BE2C (cell line): ENCODE data around the gene ATP7B.

ENCODE experiments used
- DNase-seq: peaks from one replicate; pipeline ENCODE4 v3.0.0-alpha.2; 2020
- H3K27me3 ChIP-seq: fragments of 250-450 bp; sonication (Bioruptor Pico); 2 replicates; pipeline ENCODE4 v1.5.1; 2020; ENCODE audit warnings: mild to moderate bottlenecking
- H3K36me3 ChIP-seq: fragments of 250-450 bp; sonication (Bioruptor Pico); 2 replicates; pipeline ENCODE4 v1.5.1; 2020; ENCODE audit warnings: mild to moderate bottlenecking
- H3K4me1 ChIP-seq: fragments of 250-450 bp; sonication (Bioruptor Pico); 2 replicates; pipeline ENCODE4 v1.5.1; 2020
- H3K4me3 ChIP-seq: 2 replicates; pipeline ENCODE4 v1.5.1; 2011; ENCODE audit warnings: low read depth, low read length
- H3K9me3 ChIP-seq: fragments of 250-450 bp; sonication (Bioruptor Pico); 2 replicates; pipeline ENCODE4 v1.5.1; 2020
- TF ChIP-seq, protein P1 (sequence below): IDR thresholded peaks from 2 replicates; pipeline ENCODE4 v1.5.1; 2012; ENCODE audit warnings: mild to moderate bottlenecking, low read depth, low read length

Gene ATP7B

DNA sequence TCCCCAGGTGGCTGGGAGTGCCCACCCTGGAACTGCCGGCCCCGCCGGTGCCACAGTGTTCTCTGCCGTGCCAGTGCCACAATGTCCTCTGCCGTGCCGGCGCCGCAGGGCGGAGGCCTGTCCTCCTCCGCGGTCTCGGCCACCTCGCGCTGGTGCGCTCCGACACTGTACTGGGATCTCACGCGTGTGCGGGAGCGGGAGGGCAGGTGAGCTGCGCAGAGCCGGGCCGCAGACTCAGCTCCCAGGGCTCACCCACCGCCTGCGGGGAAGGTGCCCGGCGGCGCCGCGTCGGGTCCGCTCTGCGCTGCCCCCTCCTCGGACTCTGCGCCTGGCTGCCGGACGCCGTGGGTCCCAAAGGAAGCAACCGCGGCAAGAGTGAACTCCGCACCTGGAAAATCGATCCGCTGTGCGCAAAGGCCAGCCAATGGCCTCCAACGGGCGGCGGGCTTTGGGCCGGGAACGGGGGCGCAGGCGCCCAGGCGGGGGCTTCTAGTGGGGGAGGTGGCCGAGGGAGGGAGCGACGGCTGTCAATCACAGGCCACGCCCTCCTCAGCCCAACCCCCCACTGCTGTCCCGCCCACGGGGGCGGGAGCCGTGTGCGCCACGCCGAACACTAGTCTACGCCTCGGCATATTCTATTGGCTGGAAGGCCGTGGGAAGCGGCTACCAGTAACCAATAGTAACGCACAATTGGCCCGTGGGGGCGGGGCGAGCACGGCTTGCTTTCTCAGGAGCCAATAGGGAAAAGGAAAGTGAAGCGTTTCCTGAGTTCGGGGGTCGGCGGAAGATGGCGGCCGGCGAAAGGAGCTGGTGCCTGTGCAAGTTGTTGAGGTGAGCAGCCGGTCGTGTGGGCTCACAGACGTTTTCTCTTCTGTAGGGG, 622 bp upstream of the ATP7B start, which contains the start of gene ALG11:
TSS of gene ALG11 (plus strand) at position 767 of the 880 bp plus-strand sequence. CDS start at position 788, 21 bp downstream.
- peak within 1 kb of the TSS; percentile 92 for H3K4me3 ChIP-seq
- TF ChIP-seq, protein P1, sequence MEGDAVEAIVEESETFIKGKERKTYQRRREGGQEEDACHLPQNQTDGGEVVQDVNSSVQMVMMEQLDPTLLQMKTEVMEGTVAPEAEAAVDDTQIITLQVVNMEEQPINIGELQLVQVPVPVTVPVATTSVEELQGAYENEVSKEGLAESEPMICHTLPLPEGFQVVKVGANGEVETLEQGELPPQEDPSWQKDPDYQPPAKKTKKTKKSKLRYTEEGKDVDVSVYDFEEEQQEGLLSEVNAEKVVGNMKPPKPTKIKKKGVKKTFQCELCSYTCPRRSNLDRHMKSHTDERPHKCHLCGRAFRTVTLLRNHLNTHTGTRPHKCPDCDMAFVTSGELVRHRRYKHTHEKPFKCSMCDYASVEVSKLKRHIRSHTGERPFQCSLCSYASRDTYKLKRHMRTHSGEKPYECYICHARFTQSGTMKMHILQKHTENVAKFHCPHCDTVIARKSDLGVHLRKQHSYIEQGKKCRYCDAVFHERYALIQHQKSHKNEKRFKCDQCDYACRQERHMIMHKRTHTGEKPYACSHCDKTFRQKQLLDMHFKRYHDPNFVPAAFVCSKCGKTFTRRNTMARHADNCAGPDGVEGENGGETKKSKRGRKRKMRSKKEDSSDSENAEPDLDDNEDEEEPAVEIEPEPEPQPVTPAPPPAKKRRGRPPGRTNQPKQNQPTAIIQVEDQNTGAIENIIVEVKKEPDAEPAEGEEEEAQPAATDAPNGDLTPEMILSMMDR, result no peak

DNA sequence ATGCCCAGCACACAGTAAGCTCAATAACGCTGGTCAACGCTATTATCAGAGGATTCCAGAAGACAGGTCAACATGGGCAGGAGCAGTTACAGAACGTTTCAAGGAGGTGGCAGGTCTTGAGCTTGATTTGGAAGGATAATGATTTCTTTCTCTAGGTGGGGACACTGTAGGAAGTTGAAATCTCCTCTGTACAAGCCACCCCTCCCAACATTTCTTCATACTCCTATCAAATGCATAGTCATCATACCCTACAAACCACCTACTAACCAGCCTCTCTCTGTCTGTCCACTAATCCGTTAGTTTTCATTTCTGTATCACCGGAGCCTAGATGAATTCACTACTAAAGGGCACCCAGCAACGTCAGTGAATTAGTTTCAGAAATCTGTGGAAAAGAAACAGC, 1.3 kb downstream of the ATP7B start:
- Histone ChIP-seq H3K4me3 (no peak overlapping the region), H3K36me3 (no peaks in the 10 kb centered on the region), H3K4me1 (no peaks in the 10 kb centered on the region), H3K9me3 (no peaks in the 10 kb centered on the region), H3K27me3 (no peaks in the 10 kb centered on the region; the same call in 1 of the 2 replicates)
- DNase-seq, result no peak
- TF ChIP-seq, protein P1, result no peak

More for the DNA sequence above, 622 bp upstream of the ATP7B start, which contains the start of gene ALG11:
- Histone ChIP-seq H3K27me3 (no peaks in the 10 kb centered on the region; the same call in 1 of the 2 replicates), H3K9me3 (no peaks in the 10 kb centered on the region), H3K4me1 (no peaks in the 10 kb centered on the region), H3K36me3 (no peaks in the 10 kb centered on the region)
- DNase-seq, result peak; percentile 100

DNA sequence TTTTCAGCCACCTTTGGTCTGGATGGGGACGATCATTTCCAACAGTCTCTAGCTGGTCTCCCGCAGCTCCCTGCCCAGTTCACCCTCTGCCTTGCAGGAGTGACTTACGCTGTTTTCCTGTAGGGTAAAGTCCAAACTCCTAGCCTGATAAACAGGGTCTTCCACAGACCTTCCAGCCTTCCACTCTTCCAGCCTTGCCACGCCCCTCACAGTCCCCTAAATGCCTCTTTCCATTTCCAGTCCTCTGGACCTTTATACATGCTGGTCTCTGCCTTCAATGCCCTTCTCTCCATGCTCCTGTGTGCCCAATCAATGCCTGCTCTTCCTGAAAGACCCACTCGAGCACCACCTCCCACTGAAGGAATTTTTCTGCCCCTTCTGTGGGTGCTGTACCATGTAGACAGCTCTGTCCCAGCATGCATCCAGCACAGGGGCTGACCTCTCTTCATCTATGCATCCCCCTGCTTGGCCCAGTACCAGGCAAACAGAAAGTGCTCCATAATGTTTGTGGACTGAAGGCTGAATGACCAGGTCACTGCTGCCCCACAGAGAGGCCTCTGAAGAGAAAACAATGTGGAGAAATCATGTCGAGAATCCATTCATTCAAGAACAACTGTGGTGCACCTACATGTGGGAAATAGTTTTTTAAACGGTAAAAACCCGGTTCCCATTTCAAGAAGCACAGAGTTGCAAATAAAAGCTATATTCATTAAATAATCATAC, 4.6 kb downstream of the ATP7B start:
- H3K27me3 ChIP-seq, result no peaks in the 10 kb centered on the region; the same call in 1 of the 2 replicates
- no peaks in the 10 kb centered on the region for H3K4me1 ChIP-seq
- no peaks in the 10 kb centered on the region for H3K9me3 ChIP-seq
- H3K36me3 ChIP-seq, result no peaks in the 10 kb centered on the region
- no peak for DNase-seq
- no peak overlapping the region for H3K4me3 ChIP-seq
- TF ChIP-seq, protein P1, result no peak

DNA sequence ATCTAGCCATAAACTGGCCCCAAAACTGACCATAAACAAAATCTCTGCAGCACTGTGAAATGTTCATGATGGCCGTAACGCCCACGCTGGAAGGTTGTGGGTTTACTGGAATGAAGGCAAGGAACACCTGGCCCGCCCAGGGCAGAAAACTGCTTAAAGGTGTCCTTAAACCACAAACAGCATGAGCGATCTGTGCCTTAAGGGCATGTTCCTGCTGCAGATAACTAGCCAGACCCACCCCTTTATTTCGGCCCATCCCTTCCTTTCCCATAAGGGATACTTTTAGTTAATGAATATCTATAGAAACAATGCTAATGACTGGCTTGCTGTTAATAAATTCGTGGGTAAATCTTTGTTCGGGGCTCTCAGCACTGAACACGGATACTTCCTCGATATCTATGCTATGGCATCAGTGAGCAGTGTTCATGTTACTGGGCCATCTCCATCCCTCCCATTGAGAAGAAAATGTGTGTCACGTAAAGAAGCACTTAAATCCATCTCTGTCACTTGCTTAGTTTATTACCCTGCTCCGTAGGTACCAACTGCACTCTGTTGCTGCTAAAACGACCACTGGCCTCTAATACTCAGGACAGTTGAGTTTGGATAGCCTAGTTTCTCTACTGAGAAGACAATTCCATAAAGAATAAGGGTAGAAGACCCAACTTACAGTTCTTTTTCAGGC, 5.3 kb downstream of the ATP7B start:
- no peaks in the 10 kb centered on the region for H3K9me3 ChIP-seq
- no peaks in the 10 kb centered on the region for H3K36me3 ChIP-seq
- H3K4me3 ChIP-seq, result no peak overlapping the region
- DNase-seq, result no peak
- H3K4me1 ChIP-seq, result no peaks in the 10 kb centered on the region
- TF ChIP-seq, protein P1, result no peak
- no peaks in the 10 kb centered on the region; the same call in 1 of the 2 replicates for H3K27me3 ChIP-seq

DNA sequence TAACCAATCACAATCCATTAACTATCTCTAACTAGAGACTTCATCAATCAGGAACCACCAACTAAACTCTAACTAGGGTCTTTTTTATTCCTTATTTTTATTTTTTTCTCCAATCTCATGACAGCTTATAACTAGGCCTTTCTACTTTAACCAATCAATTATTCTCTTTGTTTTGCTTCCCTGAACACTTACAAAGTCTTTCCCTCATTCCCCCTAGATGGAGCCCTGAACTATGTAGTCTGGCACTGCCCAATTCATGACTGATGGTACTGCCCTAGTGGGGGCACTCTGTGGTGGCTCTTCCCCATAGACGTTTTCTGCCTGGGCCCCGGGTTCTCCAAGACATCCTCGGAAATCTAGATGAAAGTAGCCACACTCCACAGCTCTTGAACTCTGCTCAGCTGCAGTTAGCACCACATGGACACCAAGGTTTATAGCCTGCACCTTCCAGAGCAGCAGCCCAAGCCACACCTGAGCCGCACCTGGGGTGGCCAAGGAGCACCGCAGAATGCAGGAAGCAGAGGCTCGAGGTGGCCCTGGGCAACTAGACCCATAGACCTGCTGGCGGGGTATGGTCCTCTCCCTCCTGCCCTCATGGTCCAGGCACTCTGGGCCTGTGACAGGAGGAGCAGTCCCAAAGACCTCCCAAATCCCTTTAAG, 6.6 kb downstream of the ATP7B start:
- TF ChIP-seq, protein P1, result no peak
- Histone ChIP-seq H3K36me3 (no peaks in the 10 kb centered on the region), H3K27me3 (no peaks in the 10 kb centered on the region), H3K9me3 (no peaks in the 10 kb centered on the region), H3K4me1 (no peaks in the 10 kb centered on the region), H3K4me3 (no peak overlapping the region)
- DNase-seq, result no peak
